Activated naive CD8-positive, alpha-beta T cell treated with anti-CD3 and anti-CD28 coated beads, Interleukin-2, amount 50 U/mL, for 16 hours (primary cell): Measurements from ENCODE around the gene ZNF778.
"Not testable (repeated sequence)": the region's sequence is repeated elsewhere in the genome, so short reads cannot be mapped to it uniquely, and the experiment has no call there.

ENCODE experiments used
- DNase-seq: peaks from one replicate; pipeline ENCODE4 v3.0.0-alpha.2; 2020; ENCODE audit warnings: low read depth, low spot score

The ZNF778 gene

DNA sequence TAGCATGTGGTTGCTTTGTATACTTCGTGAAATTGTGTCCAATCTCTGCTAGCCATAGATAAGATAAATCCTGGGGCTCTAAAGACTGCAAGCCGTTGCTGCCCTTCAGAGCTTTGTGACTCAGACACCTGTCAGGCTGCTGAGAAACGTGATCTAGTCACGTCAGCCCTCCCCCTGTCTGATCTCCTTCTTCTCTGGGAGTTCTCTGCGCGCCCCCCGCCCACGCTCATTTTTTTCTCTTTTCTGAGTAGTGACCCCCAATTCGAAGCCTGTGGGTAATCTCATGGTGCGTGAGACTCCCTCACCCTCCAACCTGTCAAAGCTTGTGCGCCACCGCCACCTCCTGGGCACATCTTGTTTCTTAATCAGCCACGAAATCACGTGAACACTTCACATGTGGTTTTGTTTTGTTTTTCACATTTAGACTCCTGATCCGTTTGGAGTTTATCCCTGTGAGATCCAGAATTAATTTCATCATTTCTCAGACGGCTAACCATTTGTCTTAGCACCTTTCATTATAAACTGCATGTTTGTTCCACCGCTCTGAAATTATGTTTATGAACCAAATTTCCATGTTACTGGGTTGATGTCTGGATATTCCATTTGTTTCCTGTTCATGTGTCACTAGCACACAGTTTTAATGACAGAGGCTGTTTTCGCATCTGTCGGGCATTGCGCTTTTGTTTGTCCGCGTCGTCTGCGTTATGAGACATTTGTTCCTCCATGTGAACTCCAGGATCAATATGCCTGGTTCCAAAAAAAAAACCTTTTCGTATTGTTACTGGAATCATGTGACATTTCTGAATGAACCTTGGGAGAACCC lies 977 bp upstream of the ZNF778 start:
- DNase-seq, result peak; percentile 69

DNA sequence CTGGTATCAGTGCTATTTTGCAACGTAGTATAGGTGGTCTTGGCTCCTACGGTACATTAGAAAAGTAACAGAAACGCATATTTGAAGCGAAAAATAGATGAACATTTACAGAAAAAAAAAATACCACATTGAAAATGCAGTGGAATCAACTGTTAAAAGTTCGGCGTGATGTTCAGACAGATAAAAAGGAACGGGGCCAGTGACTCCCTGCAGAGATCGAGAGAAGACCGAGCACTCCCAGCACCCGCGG lies 440 bp upstream of the ZNF778 start:
- no peak for DNase-seq

DNA sequence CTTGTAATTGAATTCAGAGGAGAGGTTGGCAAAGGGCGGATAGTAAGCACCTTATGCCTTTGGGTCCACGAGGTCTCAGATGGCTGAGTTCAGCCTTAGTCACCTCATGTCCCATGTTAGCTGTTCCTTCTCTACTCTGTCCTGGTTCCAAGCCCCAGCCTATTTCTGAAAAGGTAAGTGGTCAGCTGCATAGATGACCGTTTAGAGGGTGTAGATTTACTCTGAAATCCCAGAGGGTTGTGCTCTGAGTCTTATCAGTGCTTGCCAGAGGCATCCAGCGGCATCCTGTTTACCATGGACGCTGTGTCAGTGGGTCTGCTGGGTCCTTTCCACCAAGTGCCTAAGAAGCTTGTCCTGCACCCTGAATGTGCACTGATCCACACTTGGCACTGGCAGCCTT lies 1.9 kb downstream of the ZNF778 start:
- DNase-seq, result no peak

DNA sequence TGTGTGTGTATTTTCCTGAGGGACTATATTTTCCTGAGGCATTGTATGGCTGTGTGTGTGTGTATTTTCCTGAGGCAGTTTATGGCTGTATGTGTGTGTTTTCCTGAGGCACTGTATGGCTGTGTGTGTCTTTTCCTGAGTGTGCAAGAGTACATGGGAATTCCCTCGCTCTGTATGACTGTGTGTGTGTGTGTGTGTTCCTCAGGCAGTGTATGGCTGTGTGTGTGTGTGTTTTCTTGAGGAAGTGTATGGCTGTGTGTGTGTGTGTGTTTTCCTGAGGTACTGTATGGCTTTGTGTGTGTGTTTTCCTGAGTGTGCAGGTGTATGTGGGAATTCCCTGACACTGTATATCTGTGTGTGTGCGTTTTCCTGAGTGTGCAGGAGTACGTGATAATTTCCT lies 4.1 kb downstream of the ZNF778 start:
- DNase-seq, result no peak

DNA sequence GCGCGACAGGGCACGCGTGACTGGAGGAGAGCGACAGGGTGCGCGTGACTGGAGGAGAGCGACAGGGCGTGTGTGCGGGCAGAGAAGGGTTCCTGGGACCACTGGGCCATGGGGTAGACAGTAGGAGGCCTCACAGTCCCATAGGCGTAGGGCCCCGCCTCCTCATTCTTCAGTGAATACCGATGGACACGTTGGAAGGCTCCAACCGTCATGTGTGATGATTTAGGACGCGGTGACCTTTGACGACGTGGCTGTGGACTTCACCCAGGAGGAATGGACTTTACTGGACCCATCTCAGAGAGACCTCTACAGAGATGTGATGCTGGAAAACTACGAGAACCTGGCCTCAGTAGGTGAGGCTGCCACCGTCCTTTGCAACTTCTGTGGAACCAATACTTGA lies 5.4 kb downstream of the ZNF778 start:
- no peak for DNase-seq

DNA sequence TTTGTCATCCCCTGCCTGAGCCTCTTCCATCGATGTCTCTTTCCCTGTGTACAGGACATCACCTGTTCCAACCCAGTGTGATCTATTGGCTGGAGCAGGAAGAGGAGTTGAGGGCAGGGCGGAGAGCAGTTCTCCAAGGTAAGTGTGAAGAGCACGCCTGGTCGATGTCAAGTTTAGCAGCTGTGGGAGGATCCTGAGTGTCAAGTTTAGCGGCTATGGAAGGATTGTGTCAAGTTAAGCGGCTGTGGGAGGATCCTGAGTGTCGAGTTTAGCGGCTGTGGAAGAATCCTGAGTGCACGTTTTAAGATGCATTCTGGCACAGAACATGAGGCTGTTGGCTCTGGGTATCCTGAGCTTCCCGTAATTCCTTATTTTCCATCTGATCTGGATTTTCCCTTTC lies 7.2 kb downstream of the ZNF778 start:
- no peak for DNase-seq

DNA sequence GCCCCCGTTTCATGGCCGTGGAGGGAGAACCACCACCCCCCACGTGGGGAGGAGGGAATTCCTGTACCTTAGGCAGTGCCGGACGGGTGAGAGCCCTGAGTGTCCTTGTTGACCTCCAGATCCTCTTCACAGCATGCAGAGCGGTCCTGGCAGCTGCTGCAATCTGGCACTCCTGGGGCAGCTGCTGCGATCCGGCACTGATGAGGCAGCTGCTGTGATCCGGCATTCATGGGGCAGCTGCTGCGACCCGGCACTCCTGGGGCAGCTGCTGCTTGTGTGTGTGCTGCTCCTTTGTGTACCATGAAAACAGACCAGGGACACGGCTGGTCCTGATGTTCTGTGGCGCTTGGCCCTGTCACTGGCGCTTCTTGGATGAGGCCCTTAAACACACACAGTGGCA lies 12.8 kb downstream of the ZNF778 start:
- DNase-seq, result no peak

DNA sequence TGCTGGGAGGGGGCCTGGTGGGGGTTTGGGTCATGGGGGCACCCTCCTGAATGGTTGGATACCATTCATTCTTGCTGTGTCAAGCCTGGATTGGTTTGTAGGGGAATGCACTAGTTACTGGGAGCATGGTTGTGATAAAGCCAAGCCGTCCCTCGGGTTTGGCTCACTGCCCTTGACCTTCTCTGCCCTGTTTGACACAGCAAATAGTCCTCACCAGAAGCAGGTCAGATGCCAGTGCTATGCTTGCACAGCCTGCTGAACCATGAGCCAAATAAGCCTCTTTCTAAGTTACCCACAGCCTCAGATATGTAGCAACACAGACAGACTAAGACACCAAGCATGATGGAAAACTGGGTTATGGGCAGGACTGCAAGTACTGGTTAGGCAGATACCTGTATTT lies 14.6 kb downstream of the ZNF778 start:
- DNase-seq, result no peak

DNA sequence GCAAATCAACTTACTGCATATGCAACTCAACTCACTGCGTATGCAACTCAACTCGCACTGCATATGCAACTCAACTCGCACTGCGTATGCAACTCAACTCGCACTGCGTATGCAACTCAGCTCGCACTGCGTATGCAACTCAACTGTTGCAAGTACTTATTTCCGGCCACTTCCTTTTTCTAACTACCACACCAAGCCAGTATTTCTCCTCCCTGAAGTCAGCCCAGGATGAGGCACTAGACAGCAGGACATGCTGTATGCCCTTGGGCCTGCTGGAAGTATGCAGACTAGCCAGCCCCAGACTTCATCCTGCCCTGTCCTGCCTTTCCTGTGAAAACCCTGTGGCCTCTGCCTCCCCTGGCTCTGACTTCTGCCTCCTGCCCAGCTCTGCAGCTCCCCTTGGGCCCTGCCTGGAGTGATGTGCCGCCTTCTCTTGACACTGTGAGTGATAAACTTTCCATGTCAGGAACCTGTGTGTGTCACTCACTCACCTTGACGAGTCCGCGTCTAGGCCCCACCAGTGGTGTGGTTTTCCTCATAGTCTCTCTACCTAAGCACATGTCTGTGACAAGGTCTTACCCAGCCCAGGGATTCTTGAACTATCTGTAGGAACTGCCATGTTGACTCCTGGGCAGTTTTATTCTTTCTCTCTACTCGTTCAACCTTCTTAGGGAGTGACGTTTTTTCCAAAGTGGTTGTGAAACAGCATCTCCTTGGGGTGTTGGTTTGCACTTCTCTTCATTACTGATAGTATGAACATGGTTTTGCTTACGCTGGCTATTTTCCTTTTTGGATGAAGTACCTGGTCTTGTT lies 16.4 kb downstream of the ZNF778 start:
- DNase-seq, result no peak

DNA sequence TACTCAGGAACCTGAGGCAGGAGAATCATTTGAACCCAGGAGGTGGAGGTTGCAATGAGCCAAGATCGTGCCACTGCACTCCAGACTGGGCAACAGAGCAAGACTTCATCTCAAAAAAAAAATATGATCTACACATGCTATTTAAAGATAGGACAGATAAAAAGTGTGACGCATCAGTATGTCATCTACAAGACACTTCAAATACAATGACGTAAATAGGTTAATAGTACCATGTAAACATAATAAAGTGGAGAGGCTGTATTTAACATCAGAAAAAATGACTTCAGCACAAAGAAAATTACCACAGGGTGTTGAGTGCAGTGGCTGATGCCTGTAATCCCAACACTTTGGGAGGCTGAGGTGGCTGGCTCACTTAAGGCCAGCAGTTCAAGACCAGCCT lies 20.2 kb downstream of the ZNF778 start:
- DNase-seq, result no peak

DNA sequence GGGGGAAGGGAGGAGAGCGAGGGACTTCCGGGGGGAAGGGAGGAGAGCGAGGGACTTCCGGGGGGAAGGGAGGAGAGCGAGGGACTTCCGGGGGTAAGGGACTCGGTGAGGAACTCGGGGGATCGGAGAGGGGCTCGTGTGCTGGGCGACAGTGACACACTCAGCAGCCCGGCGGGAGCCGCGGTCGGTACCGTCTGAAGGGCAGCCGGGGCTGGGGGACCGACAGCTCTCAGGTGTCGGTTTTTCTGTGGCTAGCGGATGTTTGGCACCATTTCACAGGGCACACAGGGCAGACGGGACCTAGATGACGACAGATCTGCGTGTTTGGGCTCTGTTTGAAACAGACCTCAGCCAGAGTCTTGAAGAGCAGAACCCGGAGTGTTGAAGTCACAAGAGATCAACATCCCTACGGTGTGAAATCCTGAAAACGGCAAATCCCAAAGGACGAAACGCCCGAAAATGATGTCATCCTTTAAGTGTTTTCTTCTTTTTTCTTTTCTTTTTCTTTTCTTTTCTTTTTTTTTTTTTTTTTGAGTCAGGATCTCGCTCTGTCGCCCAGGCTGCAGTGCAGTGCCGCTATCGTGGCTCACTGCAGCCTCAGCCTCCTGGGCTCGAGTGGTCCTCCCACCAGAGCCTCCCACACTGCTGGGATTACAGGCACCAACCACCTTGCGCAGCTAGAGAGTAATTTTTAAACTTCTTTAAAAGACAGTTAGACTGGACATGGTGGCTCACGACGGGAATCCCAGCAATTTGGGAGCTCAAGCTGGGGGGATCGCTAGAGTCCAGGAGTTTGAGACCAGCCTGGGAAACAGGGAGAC lies 23.9 kb downstream of the ZNF778 start:
- peak; percentile 22 for DNase-seq

DNA sequence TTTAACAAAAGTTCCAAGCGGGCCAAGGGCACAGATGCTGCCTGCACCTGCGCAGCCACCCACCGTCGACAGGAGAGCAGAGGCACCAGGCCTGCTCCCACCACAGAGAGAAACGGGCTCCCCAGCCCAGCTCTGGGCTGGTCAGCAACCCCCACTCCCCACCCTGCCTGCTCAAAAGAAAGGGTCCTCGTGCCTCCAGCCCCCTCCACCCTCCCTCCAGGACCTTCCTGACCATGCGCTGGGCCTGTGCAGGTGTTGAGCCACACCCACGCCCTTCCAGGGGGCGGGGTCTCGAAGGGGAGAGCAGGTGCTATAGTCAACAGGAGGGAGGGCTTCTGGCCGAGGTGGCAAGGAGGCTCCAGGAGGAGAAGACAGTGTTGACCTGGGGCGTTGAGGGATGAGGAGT lies 25.3 kb downstream of the ZNF778 start:
- no peak for DNase-seq

DNA sequence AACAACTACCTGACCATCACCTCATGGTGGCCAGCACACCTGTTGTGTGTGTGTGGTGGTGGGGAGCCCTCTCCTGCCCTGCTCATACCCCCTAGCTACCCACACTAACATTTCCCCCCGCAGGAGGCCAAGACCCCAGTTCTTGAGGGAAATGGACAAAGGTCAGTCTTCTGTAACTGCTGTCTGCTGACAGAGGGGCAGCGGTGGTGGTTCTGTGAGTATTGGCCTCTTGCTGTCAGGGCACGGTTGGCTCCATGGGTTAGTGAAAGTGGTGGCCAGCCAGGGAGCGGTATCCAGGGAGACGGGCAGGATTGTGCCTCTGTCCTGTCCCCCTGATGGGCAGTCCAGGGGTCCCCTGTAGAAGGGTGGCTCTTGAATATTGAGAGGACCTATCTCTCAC lies 26.2 kb downstream of the ZNF778 start:
- DNase-seq, result no peak

DNA sequence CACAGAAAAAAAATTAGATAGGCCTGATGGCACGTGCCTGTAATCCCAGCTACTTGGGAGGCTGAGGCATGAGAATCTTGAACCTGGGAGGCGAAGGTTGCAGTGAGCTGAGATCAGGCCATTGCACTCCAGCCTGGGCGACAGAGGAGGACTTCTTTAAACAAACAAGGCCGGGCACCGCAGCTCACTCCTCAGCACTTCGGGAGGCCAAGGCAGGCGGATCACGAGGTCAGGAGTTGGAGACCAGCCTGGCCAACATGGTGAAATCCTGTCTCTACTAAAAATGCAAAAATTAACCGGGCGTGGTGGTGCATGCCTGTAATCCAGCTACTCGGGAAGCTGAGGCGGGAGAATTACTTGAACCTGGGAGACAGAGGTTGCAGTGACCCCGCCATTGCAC lies 26.8 kb downstream of the ZNF778 start:
- not testable (repeated sequence) for DNase-seq

DNA sequence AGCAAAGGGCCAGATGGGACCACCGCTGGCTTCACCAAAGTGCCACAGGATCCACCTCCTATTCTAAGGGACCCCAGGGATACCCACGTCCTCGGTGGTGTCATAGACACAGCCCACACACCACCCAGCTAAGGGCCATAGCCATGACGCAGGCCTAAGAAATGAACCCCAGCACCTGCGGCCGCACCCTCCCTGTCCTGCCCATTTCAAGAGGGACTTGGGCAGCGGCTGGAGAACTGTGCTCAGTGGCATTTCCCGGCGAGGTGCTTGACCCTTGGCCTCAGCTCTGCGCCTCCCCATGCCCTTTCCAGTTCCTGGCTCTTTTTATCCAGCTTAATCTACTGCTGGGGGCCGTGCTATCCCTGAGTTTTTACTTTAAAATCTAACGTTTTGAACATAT lies 27.3 kb downstream of the ZNF778 start:
- no peak for DNase-seq

DNA sequence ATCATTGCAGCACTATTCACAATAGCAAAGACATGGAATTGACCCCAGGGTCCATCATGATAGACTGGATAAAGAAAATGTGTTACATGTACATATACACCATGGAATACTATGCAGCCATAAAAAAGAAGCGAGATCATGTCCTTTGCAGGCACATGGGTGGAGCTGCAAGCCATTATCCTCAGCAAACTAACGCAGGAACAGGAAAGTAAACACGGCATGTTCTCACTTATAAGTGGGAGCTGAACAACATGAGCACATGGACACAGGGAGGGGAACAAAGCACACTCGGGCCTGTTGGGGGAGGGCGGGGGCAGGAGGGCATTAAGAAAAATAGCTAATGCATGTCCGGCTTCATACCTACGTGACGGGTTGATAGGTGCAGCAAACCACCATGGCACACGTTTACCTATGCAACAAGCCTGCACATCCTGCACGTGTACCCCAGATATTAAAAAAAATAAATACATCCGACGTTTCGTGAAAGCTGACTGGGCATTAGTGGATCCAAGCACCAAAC lies 28.9 kb downstream of the ZNF778 start:
- no peak for DNase-seq

DNA sequence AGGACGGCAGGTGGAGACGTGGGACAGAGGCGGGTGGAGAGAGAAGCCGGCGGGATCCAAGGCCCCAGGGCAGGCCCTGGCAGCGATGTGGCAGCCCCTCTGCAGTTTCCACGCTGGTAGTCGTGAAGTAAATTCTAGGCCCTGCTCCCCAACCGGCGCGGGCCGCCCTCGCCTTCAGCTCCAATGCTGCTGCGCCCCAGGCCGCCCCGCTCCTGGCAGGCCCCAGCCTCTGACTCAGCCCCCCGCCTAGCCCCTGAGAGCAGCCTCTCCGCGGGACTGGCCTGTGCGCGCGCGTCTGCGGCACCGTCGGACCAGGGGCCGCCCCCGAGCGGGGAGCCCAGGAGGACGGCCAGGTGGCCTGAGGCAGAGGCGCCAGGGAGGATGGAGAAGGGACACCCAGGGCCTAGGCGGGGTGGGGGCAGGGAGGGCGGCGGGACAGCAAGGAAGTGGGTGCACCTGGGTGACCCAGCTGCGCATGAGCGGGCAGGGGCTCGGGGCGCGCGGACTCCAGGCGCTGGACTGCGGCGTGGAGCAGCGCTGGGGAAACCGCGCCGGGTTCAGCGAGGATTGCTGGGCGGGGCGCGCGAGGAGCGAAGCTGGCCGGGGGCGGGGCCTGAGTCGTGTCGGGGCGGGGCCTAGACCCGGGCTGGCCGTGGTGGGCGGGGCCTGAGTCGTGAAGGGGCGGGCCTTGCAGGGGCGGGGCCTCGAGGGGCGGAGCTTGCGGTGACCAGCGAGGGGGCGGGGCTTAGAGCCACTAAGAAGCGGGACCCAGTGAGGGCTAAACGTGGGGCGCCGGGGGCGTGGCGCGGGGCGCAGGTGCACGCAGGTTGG lies 29.6 kb downstream of the ZNF778 start:
- DNase-seq, result peak; percentile 91

DNA sequence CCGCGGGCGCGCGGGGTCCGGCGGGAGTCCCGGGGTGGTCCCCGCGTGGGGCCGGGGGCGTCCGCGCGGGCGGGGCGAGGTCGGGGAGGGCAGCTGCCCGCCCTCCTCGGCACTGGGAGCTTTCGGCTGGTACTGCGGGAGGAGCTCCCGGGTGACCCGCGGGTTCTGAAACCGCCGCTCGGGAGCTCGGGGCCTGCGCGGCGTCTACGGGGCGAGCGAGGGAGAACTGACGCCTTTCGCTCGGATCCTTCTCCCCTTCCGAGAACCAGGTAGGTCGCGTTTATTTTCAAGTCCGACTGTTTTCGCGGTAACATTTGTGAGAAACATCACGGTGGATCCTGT lies 30.2 kb downstream of the ZNF778 start:
- not testable (repeated sequence) for DNase-seq

DNA sequence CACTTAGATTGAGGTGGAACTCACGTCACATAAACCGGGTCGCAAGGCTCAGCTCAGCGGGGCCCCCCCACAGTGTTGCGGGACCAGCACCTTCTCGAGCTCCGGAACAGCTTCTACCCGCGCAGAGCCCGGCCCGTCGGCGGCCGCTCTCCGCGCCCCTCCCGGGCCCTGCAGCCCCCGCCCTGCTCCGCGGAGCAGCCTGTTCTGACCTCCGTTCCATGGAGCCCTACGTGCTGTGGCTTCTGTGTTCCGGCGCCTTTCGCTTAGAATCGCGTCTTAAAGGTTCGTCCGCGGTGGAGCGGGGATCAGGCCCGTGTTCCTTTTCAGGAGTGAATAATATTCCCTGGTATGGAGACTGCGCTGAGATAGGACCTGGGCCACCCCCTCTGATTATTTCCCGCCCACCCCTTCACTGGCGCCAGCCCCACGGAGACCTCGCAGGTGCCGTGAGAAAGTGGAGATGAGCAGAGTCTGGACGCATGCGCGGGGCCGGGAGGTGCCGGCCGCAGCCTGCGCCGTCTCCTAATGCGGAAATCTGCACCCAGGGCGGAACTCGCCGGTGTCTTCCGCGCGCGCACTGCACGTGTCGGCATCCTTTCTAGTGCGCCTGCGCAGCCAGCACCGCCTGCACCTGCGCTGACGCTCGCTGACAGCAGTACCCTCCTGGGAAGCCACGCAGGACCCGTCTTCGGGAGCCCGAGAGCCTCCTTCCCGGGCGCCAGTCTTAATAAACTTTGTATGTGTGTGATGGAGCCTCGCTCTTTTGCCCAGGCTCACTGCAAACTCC lies 30.9 kb downstream of the ZNF778 start:
- no peak for DNase-seq

DNA sequence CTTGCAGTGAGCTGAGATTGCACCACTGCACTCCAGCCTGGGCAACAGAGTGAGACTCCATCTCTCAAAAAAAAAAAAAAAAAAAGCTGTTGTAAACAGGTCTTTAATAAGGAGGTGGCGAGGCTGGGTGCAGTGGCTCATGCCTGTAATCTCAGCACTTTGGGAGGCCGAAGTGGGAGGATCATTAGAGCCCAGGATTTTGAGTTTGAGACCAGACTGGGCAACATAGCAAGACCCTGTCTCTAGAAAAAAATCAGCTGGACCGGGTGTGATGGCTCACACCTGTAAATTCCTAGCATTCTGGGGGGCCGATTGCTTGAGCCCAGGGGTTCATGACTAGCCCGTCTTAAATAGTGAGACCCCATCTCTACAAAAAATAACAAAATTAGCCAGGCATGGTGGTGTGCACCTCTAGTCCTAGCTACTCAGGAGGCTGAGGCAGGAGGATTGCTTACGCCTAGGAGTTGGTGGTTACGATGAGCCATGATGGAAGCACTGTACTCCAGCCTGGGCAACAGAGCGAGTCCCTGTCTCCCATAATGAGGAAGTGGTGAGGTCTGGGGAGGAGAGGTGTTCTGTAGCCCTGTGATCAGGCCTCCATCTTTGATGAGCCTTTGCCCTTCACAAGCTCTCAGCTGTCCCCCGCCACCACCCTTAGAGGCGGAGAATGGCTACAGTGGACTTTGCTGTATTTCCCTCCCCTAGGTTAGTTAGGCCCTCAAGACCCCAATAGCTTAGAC lies 36.2 kb downstream of the ZNF778 start:
- DNase-seq, result no peak
